ENCODE results near the gene F12.

The F12 gene

GRCh38 chr5:177446200-177447065 is 37.1 kb upstream of the F12 start, which contains the start of gene PRR7:
Gene PRR7 (plus strand): TSS chr5:177446814. CDS start chr5:177455068, 8,254 bp downstream.
- DNase-seq (peak; percentile 73), ATAC-seq (ENCODE audit: insufficient read depth, low read depth) (peak; percentile 59)
- Histone ChIP-seq H2AFZ (ENCODE audit: low read depth, low read length) (peak within 1 kb of the TSS; percentile 67), H3K79me2 (ENCODE audit: insufficient read depth, low read length) (no peaks in the 10 kb centered on the region), H3K4me1 (ENCODE audit: insufficient read depth, low read length) (peaks cover 23% of the 10 kb centered on the region), H3K27ac (ENCODE audit: low read length) (no peak within 1 kb of the TSS), H3K4me2 (ENCODE audit: insufficient read depth, low read length) (peak within 1 kb of the TSS; percentile 95), H4K20me1 (ENCODE audit: insufficient read depth, low read length) (peaks cover 65% of the 10 kb centered on the region), H3K27me3 (ENCODE audit: insufficient read depth, low read length, poor library complexity) (peaks cover 49% of the 10 kb centered on the region), H3K36me3 (ENCODE audit: insufficient read depth, low read length) (peaks cover 12% of the 10 kb centered on the region), H3K4me3 (ENCODE audit: low read depth in 1 of 2, low read length in 2 of 2) (peak within 1 kb of the TSS; percentile 22 to 61; a peak in 3 of 4 replicates), H3K9ac (ENCODE audit: low read depth, low read length) (peak within 1 kb of the TSS; percentile 62), H3K9me3 (ENCODE audit: insufficient read depth, low read length, severe bottlenecking) (no peaks in the 10 kb centered on the region)
- TF ChIP-seq EZH2 (IDR thresholded peaks at IDR 0.05; ENCODE audit: borderline replicate concordance, low read depth, low read length, severe bottlenecking) (peak; percentile 90), CTCF (IDR thresholded peaks at IDR 0.05; ENCODE audit: borderline replicate concordance, extremely low read depth, low read length, poor library complexity, severe bottlenecking) (peak; percentile 20)

- Histone ChIP-seq H3K27me3 (ENCODE audit: insufficient read depth, low read length, poor library complexity) (peaks cover 49% of the 10 kb centered on the region), H2AFZ (ENCODE audit: low read depth, low read length) (no peak overlapping the region), H3K4me1 (ENCODE audit: insufficient read depth, low read length) (peaks cover 23% of the 10 kb centered on the region), H3K27ac (ENCODE audit: low read length) (no peak overlapping the region), H3K9ac (ENCODE audit: low read depth, low read length) (peak overlapping the region; percentile 62; the same call in 1 of the 2 replicates), H3K79me2 (ENCODE audit: insufficient read depth, low read length) (no peaks in the 10 kb centered on the region), H3K36me3 (ENCODE audit: insufficient read depth, low read length) (peaks cover 17% of the 10 kb centered on the region), H3K9me3 (ENCODE audit: insufficient read depth, low read length, severe bottlenecking) (no peaks in the 10 kb centered on the region), H3K4me2 (ENCODE audit: insufficient read depth, low read length) (peak overlapping the region; percentile 95), H4K20me1 (ENCODE audit: insufficient read depth, low read length) (peaks cover 63% of the 10 kb centered on the region), H3K4me3 (ENCODE audit: low read depth in 1 of 2, low read length in 2 of 2) (peak overlapping the region in 1 of 2 experiments; percentile 61; a peak in 2 of 4 replicates)
- DNase-seq (no peak), ATAC-seq (ENCODE audit: insufficient read depth, low read depth) (no peak)
- TF ChIP-seq EZH2 (IDR thresholded peaks at IDR 0.05; ENCODE audit: borderline replicate concordance, low read depth, low read length, severe bottlenecking), result no peak
- TF ChIP-seq CTCF (IDR thresholded peaks at IDR 0.05; ENCODE audit: borderline replicate concordance, extremely low read depth, low read length, poor library complexity, severe bottlenecking), result no peak
These were observed 36.5 kb upstream of the F12 start for GRCh38 chr5:177445917-177446199.

- peak; percentile 36 for DNase-seq
- H2AFZ ChIP-seq (ENCODE audit: low read depth, low read length), result no peak overlapping the region
- H3K27me3 ChIP-seq (ENCODE audit: insufficient read depth, low read length, poor library complexity), result peaks cover 49% of the 10 kb centered on the region
- 0 out of 3 replicates have a peak, but pooled peaks have one; percentile 10 for ATAC-seq (ENCODE audit: insufficient read depth, low read depth)
- TF ChIP-seq EZH2 (IDR thresholded peaks at IDR 0.05; ENCODE audit: borderline replicate concordance, low read depth, low read length, severe bottlenecking) (no peak), CTCF (IDR thresholded peaks at IDR 0.05; ENCODE audit: borderline replicate concordance, extremely low read depth, low read length, poor library complexity, severe bottlenecking) (no peak)
- peaks cover 23% of the 10 kb centered on the region for H3K4me1 ChIP-seq (ENCODE audit: insufficient read depth, low read length)
- H4K20me1 ChIP-seq (ENCODE audit: insufficient read depth, low read length), result peaks cover 59% of the 10 kb centered on the region
- H3K4me2 ChIP-seq (ENCODE audit: insufficient read depth, low read length), result peak overlapping the region; percentile 16; the same call in 1 of the 2 replicates
- no peaks in the 10 kb centered on the region for H3K79me2 ChIP-seq (ENCODE audit: insufficient read depth, low read length)
- H3K9ac ChIP-seq (ENCODE audit: low read depth, low read length), result no peak overlapping the region
- peaks cover 22% of the 10 kb centered on the region for H3K36me3 ChIP-seq (ENCODE audit: insufficient read depth, low read length)
- H3K9me3 ChIP-seq (ENCODE audit: insufficient read depth, low read length, severe bottlenecking), result no peaks in the 10 kb centered on the region
- H3K4me3 ChIP-seq (ENCODE audit: low read depth in 1 of 2, low read length in 2 of 2), result no peak overlapping the region
- no peak overlapping the region for H3K27ac ChIP-seq (ENCODE audit: low read length)
These were observed 35.9 kb upstream of the F12 start for GRCh38 chr5:177445052-177445916.
